Tracheal epithelial cell (primary cell): ENCODE measurements around the gene SLC30A9. TPM values are rescaled to one million over a fixed set of nuclear protein-coding genes. Genes with fewer than 3 reads are reported as not detected.

ENCODE experiments used
- total RNA-seq: library from RNA; depleted of rRNA; stranded (reverse); fragments of >200 nt; gene quantifications from 2 replicates; pipeline ENCODE4 v1.2.1, GENCODE V29; 2014

Gene SLC30A9
- total RNA-seq: 62.4 and 62.7 TPM in 2 replicates

GRCh38 chr4:41990365-41991111, at the start of gene SLC30A9:
TSS of gene SLC30A9 (plus strand) at chr4:41990530. CDS start at chr4:41990652, 122 bp downstream.

GRCh38 chr4:41981456-41981855, 8.9 kb upstream of the SLC30A9 start, which contains the start of gene DCAF4L1:
TSS of gene DCAF4L1 (plus strand) at chr4:41981756. CDS start at chr4:41981793, 37 bp downstream.

Other genes with a start within 250 kb of the SLC30A9 start
- gene PHOX2B, start 241.8 kb upstream of the SLC30A9 start, total RNA-seq: not detected in 2 replicates
- 100.0 and 119 TPM in 2 replicates for gene TMEM33, start 55.1 kb upstream of the SLC30A9 start, total RNA-seq
- 0.21 and 0.48 TPM in 2 replicates for gene DCAF4L1, start 8.8 kb upstream of the SLC30A9 start, total RNA-seq
- gene BEND4, start 162.1 kb downstream of the SLC30A9 start, total RNA-seq: under 0.01 TPM in 1 of 2 replicates, not detected in the other